Suprapubic skin (tissue), 4 donors: Measurements from ENCODE around the gene RXRA. TPM values are rescaled to one million over a fixed set of nuclear protein-coding genes. Genes with fewer than 3 reads are reported as not detected.
A peak's percentile ranks its signal among the peaks of the same experiment; 100 is the strongest.

ENCODE experiments used
- DNase-seq, 2 donors: peaks; one replicate each; pipeline ENCODE4 v3.0.0-alpha.2; 2019; ENCODE audit warnings: low spot score in 2 of 2
- H3K27ac ChIP-seq: fragments of 200-600 bp; sonication (generic); one replicate; pipeline ENCODE4 v1.5.1; 2019
- H3K27me3 ChIP-seq: fragments of 200-600 bp; sonication (generic); one replicate; pipeline ENCODE4 v1.5.1; 2019
- H3K36me3 ChIP-seq: fragments of 200-600 bp; sonication (generic); one replicate; pipeline ENCODE4 v1.5.1; 2019
- H3K4me1 ChIP-seq: fragments of 200-600 bp; sonication (generic); one replicate; pipeline ENCODE4 v1.5.1; 2019
- H3K4me3 ChIP-seq: fragments of 200-600 bp; sonication (generic); one replicate; pipeline ENCODE4 v1.5.1; 2019; ENCODE audit warnings: mild to moderate bottlenecking
- H3K9me3 ChIP-seq: fragments of 200-600 bp; sonication (generic); one replicate; pipeline ENCODE4 v1.5.1; 2019
- CTCF ChIP-seq, 2 donors: fragments of 200-600 bp in 1 of 2; fragments of 450-650 bp in 1 of 2; sonication (generic) in 1 of 2; IDR thresholded peaks; one replicate each; pipeline ENCODE4 v1.5.1; 2016 to 2019; ENCODE audit warnings: antibody characterized with exemption in 2 of 2, mild to moderate bottlenecking in 1 of 2, moderate library complexity in 1 of 2
- EP300 ChIP-seq: sonication (generic); formaldehyde crosslinking; IDR thresholded peaks from one replicate; pipeline ENCODE4 v1.6.1; 2017; ENCODE audit warnings: antibody characterized with exemption
- POLR2A ChIP-seq, 2 donors: fragments of 450-650 bp; IDR thresholded peaks; one replicate each; pipeline ENCODE4 v1.6.1; 2017; ENCODE audit warnings: antibody characterized with exemption in 2 of 2, mild to moderate bottlenecking in 2 of 2, moderate library complexity in 2 of 2
- POLR2AphosphoS5 ChIP-seq, 3 donors: sonication (generic); formaldehyde crosslinking; IDR thresholded peaks; one replicate each; pipeline ENCODE4 v1.6.1; 2017; ENCODE audit warnings: antibody characterized with exemption in 3 of 3
- WGBS: methylation state at CpG from one replicate; pipeline ENCODE4 v1.1.5; 2018; 5-methylcytosine and 5-hydroxymethylcytosine counted together
- total RNA-seq, 4 donors: library from RNA; depleted of rRNA; stranded (reverse); fragments of >200 nt; gene quantifications; one replicate each; pipeline ENCODE4 v1.1.0, GENCODE V29; 2016

RXRA gene
- total RNA-seq, 4 donors from 2014 or later: 165 to 240 (median 185) TPM

GRCh38 chr9:134335486-134336220, 9.4 kb downstream of the RXRA start:
- no peak for TF ChIP-seq POLR2A (IDR thresholded peaks at IDR 0.05)
- TF ChIP-seq CTCF (IDR thresholded peaks at IDR 0.05): no peak
- no peak for TF ChIP-seq POLR2AphosphoS5 (IDR thresholded peaks at IDR 0.05)
- no peak for TF ChIP-seq EP300
- Histone ChIP-seq H3K27ac (no peak overlapping the region), H3K4me1 (peaks cover 99% of the 10 kb centered on the region), H3K36me3 (no peaks in the 10 kb centered on the region), H3K27me3 (no peaks in the 10 kb centered on the region), H3K9me3 (no peaks in the 10 kb centered on the region), H3K4me3 (no peak overlapping the region)
- DNase-seq: no peak
- WGBS: 87% methylated on average over 3 of the region's 20 CpGs

- H3K4me3 ChIP-seq: no peak overlapping the region
- no peaks in the 10 kb centered on the region for H3K27me3 ChIP-seq
- peaks cover 99% of the 10 kb centered on the region for H3K4me1 ChIP-seq
- DNase-seq: no peak
- H3K9me3 ChIP-seq: no peaks in the 10 kb centered on the region
- no peak overlapping the region for H3K27ac ChIP-seq
- H3K36me3 ChIP-seq: no peaks in the 10 kb centered on the region
- no peak for TF ChIP-seq EP300
- TF ChIP-seq POLR2A (IDR thresholded peaks at IDR 0.05): no peak
- no peak for TF ChIP-seq CTCF (IDR thresholded peaks at IDR 0.05)
- TF ChIP-seq POLR2AphosphoS5 (IDR thresholded peaks at IDR 0.05): no peak
- WGBS: 62% methylated on average over 12 of the region's 12 CpGs
These were observed 10.0 kb downstream of the RXRA start for GRCh38 chr9:134336228-134336627.

- H3K4me3 ChIP-seq: no peak overlapping the region
- no peaks in the 10 kb centered on the region for H3K27me3 ChIP-seq
- no peak for DNase-seq
- WGBS: 77% methylated on average over 7 of the region's 8 CpGs
- no peaks in the 10 kb centered on the region for H3K9me3 ChIP-seq
- H3K4me1 ChIP-seq: peaks cover 99% of the 10 kb centered on the region
- TF ChIP-seq EP300 (no peak), POLR2AphosphoS5 (IDR thresholded peaks at IDR 0.05) (no peak), POLR2A (IDR thresholded peaks at IDR 0.05) (no peak), CTCF (IDR thresholded peaks at IDR 0.05) (no peak)
- no peaks in the 10 kb centered on the region for H3K36me3 ChIP-seq
- H3K27ac ChIP-seq: no peak overlapping the region
These were observed 10.7 kb downstream of the RXRA start for GRCh38 chr9:134336924-134337323.

GRCh38 chr9:134337469-134337868, 11.2 kb downstream of the RXRA start:
- H3K27ac ChIP-seq: no peak overlapping the region
- no peak for TF ChIP-seq EP300
- no peak for TF ChIP-seq CTCF (IDR thresholded peaks at IDR 0.05)
- TF ChIP-seq POLR2AphosphoS5 (IDR thresholded peaks at IDR 0.05): no peak
- no peak for TF ChIP-seq POLR2A (IDR thresholded peaks at IDR 0.05)
- H3K27me3 ChIP-seq: no peaks in the 10 kb centered on the region
- DNase-seq: no peak
- H3K36me3 ChIP-seq: no peaks in the 10 kb centered on the region
- no peak overlapping the region for H3K4me3 ChIP-seq
- 74% methylated on average over 13 of the region's 13 CpGs for WGBS
- peaks cover 99% of the 10 kb centered on the region for H3K4me1 ChIP-seq
- H3K9me3 ChIP-seq: no peaks in the 10 kb centered on the region

- Histone ChIP-seq H3K27ac (peak overlapping the region; percentile 41), H3K27me3 (no peaks in the 10 kb centered on the region), H3K4me1 (peaks cover 99% of the 10 kb centered on the region), H3K4me3 (peak overlapping the region; percentile 21), H3K9me3 (no peaks in the 10 kb centered on the region), H3K36me3 (no peaks in the 10 kb centered on the region)
- TF ChIP-seq CTCF (IDR thresholded peaks at IDR 0.05): no peak
- TF ChIP-seq POLR2AphosphoS5 (IDR thresholded peaks at IDR 0.05): no peak
- no peak for TF ChIP-seq POLR2A (IDR thresholded peaks at IDR 0.05)
- TF ChIP-seq EP300: no peak
- 19% methylated on average over 10 of the region's 27 CpGs for whole genome bisulfite sequencing
- no peak for DNase-seq
These were observed 12.3 kb downstream of the RXRA start for GRCh38 chr9:134338394-134339182.
